Activated naive CD8-positive, alpha-beta T cell (primary cell): ENCODE results near the gene HOXA11.

Experiments
- H3K27ac Mint-ChIP-seq: one replicate; pipeline ENCODE4 v1.8.0; 2021; ENCODE audit warnings: mixed read lengths
- H3K27me3 Mint-ChIP-seq: one replicate; pipeline ENCODE4 v1.8.0; 2021; ENCODE audit warnings: mixed read lengths
- H3K36me3 Mint-ChIP-seq: one replicate; pipeline ENCODE4 v1.8.0; 2021; ENCODE audit warnings: mixed read lengths
- H3K4me1 Mint-ChIP-seq: one replicate; pipeline ENCODE4 v1.8.0; 2021; ENCODE audit warnings: low read depth, mixed read lengths
- H3K4me3 Mint-ChIP-seq: one replicate; pipeline ENCODE4 v1.8.0; 2021; ENCODE audit warnings: mild to moderate bottlenecking, mixed read lengths
- H3K9me3 Mint-ChIP-seq: one replicate; pipeline ENCODE4 v1.8.0; 2021; ENCODE audit warnings: low read depth, mixed read lengths

HOXA11 gene

DNA sequence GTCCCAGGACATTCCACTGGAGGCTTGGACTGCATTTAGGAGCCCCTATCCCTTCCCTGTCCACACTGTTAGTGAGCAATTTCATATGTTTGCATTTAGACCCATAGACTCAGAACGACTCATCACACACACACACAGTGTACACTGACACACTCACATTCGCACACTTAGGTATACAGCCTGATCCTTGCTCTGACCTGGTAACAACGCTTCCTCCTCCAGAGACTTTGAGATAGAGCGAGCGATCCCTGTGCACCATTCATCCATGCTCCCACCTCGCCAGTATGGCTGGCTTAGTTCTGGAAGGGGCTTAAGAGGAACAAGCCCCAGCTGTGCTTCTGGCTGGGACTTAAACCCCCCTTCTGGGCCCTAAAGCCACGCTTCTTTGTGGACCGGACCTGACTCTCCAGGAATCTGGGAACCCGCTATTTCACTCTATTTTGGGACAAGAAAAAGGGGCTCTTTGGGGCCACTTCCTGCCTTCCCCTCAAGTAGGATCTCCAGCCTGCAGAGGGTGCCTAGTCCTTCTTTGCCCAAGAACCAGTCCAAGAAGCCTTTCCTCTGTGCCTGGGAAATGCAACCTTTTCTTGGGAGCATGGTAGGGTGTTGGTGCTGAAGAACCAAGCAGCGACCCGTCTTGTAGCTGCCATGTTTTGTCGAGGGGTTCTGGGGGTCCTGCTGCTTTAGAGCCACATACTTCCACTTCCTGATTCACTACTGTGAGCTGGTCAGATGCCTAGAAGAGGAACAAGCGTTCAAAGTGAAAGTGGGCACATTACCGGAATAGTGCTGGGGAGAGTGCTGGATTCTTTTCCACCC is 15.9 kb upstream of the HOXA11 start:
- Mint-ChIP-seq H3K36me3 (no peaks in the 10 kb centered on the region), H3K27me3 (peaks cover 61% of the 10 kb centered on the region), H3K4me3 (peak overlapping the region; percentile 81), H3K27ac (no peak overlapping the region), H3K9me3 (no peaks in the 10 kb centered on the region), H3K4me1 (peaks cover 46% of the 10 kb centered on the region)

DNA sequence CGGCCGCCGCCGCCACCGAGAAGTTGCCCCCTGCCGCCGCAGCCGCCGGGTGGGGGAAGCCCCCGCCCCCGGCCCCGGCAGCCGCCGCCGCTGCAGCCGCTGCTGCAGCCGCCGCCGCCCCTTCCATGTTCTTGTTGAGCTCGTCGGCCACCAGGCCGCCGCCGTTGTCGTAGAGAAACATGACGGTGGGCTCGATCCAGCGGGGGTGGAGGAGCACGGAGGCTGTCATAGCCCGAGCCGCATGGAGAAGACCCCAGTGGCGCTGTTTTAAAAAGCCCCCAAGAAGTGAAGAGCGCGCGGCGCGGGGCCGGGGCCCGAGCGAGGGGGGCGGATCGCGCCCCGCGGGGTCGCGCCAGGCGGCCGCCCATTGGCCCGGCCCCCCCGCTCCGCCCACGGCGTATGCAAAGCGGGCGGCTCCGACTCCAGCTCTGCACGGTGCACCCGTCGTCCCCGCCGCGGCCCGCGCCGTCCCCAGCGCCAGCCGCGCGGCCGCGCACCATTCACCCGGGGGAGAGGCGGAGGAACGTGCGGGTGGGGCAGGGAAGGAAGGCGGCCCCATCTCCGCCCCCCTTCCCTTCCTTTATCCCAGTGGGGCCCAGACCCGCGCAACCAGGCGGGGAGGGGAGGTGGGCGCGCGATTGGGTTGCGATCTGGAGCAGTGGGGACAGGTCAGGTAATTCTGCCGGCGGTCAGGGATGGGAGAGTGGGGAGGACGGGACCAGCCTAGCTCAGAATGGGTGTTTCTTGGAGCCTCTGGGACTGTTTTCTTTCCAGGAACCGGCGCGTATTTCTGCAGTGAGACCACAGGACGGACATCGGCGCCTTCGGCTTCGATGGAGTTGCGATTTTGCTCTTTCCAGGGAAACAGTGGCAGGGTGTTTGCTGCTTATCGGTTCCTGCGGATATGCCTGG is 15.1 kb upstream of the HOXA11 start, which contains the start of gene HOXA13:
TSS of gene HOXA13 (minus strand) at position 243 of the 912 bp plus-strand sequence. CDS start at position 229, 14 bp downstream.
- Mint-ChIP-seq H3K4me3 (peak within 1 kb of the TSS; percentile 85), H3K9me3 (no peaks in the 10 kb centered on the region), H3K4me1 (peaks cover 40% of the 10 kb centered on the region), H3K36me3 (no peaks in the 10 kb centered on the region), H3K27me3 (peaks cover 61% of the 10 kb centered on the region), H3K27ac (no peak within 1 kb of the TSS)

DNA sequence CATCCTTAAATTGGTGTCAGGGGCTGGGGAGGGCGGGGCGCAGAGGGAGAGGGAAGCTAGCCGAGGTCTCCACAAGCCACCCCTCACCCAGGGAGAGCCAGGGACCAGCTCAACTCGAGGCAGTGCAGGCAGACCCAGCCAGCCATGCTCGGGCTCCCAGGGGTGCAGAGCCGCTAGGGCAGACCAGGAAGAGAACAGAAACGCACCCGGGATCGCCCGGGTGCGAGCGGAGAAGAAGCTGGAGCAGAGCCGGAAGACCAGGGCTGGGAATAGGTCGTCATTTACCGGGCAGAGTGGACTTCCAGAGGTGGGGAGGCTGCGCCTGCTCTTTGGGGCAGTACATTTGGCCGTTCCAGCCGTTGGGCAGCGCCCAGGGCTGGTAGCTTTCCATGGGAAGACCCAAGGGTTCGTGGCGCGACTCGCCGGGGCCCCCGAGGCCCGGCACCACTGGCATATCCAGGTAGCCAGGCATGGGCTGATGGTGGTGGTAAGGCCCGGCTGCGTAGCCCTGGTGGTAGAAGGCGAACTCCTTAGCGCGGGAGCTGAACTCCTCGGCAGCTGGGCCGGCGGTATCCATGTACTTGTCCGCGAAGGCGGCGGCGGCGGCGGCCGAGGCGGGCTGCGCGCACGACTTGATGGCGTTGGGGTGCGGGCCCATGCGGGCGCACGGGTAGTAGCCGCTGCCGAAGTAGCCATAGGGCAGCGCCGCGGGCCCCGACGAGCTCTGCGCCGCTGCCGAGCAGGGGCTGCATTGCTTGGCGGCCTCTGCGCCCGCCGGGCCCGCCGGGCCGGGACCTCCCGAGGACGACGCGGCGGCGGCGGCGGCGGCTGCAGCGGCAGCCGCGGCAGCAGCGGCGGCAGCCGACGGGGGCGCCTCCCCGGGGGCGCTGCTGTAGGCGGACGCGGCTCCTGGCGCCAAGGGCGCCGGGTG is 14.1 kb upstream of the HOXA11 start:
- no peak overlapping the region for H3K27ac Mint-ChIP-seq
- H3K9me3 Mint-ChIP-seq: no peaks in the 10 kb centered on the region
- H3K36me3 Mint-ChIP-seq: no peaks in the 10 kb centered on the region

DNA sequence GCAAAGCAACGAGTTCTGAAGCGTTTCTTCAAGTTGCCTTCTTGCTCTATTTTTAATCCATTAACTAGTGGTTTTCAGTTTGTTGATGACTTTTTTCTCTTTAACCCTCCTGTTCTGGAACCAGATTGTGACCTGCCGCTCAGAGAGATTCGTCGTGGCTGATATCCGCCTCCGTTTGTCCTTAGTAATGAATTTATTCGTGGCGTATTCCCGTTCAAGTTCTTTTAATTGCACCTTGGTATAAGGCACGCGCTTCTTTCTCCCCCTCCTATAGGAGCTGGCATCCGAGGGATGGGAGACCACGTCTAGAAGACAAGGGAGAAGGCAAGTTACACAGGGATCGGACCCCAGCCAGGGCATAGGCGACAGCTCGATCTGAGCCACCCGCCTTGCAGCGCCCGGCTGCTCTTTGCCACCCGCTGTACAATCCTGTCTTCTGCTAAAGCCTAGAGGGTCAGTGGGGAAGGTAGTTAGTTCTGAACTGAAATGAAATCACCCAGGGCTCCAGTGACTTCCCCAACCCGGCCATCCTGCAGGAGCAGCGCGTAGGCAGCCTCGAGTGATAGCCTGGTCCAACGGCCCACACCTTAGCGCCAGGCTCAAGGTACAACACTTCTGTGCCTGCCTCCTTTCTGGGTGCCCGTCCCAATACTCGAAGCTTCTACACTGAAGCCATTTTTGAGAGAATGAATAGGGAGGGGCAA is 13.3 kb upstream of the HOXA11 start:
- peaks cover 37% of the 10 kb centered on the region for H3K4me1 Mint-ChIP-seq
- peaks cover 62% of the 10 kb centered on the region for H3K27me3 Mint-ChIP-seq
- no peaks in the 10 kb centered on the region for H3K9me3 Mint-ChIP-seq
- H3K36me3 Mint-ChIP-seq: no peaks in the 10 kb centered on the region
- H3K4me3 Mint-ChIP-seq: peak overlapping the region; percentile 53
- H3K27ac Mint-ChIP-seq: no peak overlapping the region

More for the DNA sequence above, 14.1 kb upstream of the HOXA11 start:
- H3K27me3 Mint-ChIP-seq: peaks cover 63% of the 10 kb centered on the region
- H3K4me3 Mint-ChIP-seq: peak overlapping the region; percentile 74
- H3K4me1 Mint-ChIP-seq: peaks cover 35% of the 10 kb centered on the region

DNA sequence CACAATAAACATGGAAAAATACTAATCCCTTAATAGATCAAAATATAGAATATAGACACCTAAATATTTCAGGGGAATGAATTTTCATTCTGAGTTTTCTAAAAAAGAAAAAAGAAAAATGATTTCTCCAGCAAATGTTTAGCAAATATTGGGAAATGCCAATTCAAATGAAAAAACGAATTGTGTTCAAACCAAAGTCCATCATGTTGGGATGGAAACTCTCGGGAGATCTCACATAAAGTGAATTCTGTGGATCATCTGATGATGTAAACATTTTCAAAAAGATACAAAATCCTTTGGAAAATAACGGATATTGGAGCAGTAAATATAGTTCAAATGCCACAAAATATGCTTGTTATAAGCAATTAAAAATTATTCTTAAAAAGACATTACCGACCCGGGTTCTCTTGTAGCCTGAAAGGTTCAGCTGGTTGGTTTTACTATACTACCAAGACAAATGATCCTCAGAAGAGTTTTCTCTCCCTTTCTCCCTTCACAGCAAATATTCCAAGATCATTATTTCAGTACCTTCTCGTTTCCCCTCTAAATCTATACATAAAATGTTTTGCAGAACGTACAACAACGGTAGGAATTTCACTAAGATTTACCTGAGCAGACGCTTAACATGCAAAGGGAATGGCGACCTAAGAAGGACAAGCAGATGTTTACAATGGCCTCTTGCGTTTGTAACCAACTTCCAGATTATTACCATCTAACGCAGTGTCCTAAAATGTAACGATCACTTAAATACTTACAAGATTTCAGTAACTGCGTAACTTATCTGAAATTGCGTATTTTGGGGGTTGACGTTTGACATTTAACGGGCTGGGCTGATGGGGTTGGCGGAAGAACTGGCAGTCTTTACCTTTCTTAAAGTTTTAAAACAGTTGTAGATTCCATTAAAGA is 12.4 kb upstream of the HOXA11 start:
- Mint-ChIP-seq H3K27ac (no peak overlapping the region), H3K4me1 (peaks cover 37% of the 10 kb centered on the region), H3K4me3 (no peak overlapping the region), H3K36me3 (no peaks in the 10 kb centered on the region), H3K9me3 (no peaks in the 10 kb centered on the region), H3K27me3 (peaks cover 57% of the 10 kb centered on the region)

DNA sequence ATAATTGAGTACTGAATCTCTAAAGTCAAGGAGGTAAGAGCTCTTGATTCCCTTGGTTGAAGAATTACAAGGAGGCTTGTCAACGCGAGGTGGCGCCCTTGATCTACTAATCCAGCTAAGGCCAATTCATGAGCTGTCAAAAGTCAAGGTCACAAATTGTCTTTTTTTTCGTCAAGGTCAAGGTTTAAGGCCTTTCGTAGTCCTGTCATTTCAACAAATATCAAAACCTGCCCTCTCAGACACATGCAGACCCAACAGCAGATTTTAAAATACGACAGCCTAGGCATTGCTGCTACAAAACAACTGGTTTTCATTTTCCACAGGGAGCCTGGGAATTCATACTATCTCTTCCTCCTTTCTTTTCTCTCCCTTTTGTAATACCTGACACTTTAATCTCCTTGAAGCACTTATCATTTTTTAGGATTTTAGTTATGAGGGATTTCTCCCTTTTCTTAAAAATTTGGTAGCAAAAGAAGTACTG is 11.3 kb upstream of the HOXA11 start:
- Mint-ChIP-seq H3K36me3 (no peaks in the 10 kb centered on the region), H3K4me3 (no peak overlapping the region)

DNA sequence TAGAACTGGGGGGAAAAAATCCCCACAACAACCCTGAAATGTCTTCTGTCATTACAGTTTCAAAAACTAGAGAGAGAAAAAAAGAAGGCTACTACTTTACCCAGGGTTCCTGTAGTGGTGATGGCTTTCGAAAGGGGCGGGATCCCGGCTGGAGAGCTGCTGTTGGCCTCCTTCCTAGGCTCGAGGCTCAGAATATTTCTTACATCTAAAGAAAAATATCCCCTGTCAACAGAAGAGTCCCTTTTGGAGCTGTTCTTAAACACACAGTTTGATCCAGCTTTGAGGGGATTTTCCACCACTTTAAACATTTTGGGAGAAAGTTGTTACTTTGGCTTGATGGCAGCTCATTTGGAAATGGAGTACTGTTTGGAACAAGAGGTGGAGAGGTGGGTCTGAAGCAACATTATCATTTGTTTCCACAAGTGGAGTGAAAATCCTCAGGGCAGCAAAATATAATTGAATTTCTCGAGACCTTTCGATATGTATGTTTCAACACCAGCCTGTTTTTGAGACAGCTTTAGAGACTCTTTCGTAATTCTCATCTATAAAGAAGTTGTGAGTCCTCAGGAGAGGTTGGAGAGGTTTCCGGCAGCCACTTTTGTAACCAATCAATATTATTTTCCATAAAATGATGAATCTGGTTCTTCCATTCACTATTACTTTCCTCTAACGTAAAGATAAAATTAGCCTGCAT is 9.8 kb upstream of the HOXA11 start:
- H3K4me1 Mint-ChIP-seq: peaks cover 24% of the 10 kb centered on the region
- no peak overlapping the region for H3K27ac Mint-ChIP-seq
- no peaks in the 10 kb centered on the region for H3K36me3 Mint-ChIP-seq
- no peaks in the 10 kb centered on the region for H3K9me3 Mint-ChIP-seq
- H3K27me3 Mint-ChIP-seq: peaks cover 57% of the 10 kb centered on the region
- no peak overlapping the region for H3K4me3 Mint-ChIP-seq

More for the DNA sequence above, 11.3 kb upstream of the HOXA11 start:
- H3K9me3 Mint-ChIP-seq: no peaks in the 10 kb centered on the region
- H3K4me1 Mint-ChIP-seq: peaks cover 32% of the 10 kb centered on the region
- H3K27me3 Mint-ChIP-seq: peaks cover 54% of the 10 kb centered on the region
- no peak overlapping the region for H3K27ac Mint-ChIP-seq

DNA sequence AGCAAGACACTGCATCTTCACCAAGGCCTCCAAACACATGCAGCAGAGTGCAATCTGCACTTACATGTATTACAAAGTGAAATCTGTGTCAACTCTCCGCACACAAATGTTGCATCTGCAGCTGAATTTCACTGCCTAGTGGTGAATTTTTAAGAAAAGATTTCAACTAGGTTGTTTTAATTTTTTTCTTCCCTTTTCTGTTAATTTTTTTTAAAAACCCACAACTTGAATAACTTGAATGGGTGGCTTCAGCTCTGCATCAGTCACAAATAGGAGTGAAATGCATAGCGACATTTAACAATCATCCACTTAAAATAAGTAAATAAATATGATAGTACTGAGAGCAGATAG is 8.9 kb upstream of the HOXA11 start:
- Mint-ChIP-seq H3K9me3 (no peaks in the 10 kb centered on the region), H3K4me1 (peaks cover 30% of the 10 kb centered on the region), H3K27ac (no peak overlapping the region), H3K27me3 (peaks cover 60% of the 10 kb centered on the region), H3K36me3 (no peaks in the 10 kb centered on the region), H3K4me3 (peak overlapping the region; percentile 51)

DNA sequence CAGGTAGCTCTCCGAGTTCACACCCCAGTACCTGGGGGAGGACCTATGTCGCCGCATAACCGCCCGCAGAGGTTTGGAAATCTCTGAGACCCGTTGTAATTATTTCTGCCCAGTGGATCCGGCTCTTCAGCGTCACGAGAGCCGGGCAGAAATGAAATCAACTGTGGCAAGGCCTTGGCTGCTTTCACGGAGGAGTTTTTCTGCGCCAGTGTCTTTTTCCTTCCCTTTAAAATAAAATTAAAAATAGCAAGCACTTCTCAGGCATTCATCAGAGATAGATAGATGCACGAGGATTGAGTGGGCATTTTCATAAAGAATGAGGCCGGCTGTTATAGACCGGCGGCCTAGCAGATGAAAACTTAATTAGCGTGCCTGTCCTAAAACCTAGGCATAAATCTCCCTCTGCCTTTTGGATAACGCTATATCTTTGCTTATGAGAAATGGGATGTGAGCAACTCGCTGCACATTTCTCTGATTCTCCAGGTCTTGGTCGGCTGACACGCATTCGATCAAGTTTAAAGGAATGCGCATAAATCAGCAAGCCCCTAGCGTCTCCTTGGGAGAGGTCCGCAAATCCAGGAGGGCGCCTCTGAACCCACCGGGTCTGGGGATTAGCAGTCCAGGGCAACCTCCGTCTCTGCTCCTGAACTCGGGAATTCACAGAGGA is 8.4 kb upstream of the HOXA11 start:
- no peaks in the 10 kb centered on the region for H3K36me3 Mint-ChIP-seq
- H3K9me3 Mint-ChIP-seq: no peaks in the 10 kb centered on the region
- H3K27ac Mint-ChIP-seq: no peak overlapping the region
- H3K4me3 Mint-ChIP-seq: peak overlapping the region; percentile 51
- H3K4me1 Mint-ChIP-seq: peaks cover 33% of the 10 kb centered on the region
- peaks cover 62% of the 10 kb centered on the region for H3K27me3 Mint-ChIP-seq

DNA sequence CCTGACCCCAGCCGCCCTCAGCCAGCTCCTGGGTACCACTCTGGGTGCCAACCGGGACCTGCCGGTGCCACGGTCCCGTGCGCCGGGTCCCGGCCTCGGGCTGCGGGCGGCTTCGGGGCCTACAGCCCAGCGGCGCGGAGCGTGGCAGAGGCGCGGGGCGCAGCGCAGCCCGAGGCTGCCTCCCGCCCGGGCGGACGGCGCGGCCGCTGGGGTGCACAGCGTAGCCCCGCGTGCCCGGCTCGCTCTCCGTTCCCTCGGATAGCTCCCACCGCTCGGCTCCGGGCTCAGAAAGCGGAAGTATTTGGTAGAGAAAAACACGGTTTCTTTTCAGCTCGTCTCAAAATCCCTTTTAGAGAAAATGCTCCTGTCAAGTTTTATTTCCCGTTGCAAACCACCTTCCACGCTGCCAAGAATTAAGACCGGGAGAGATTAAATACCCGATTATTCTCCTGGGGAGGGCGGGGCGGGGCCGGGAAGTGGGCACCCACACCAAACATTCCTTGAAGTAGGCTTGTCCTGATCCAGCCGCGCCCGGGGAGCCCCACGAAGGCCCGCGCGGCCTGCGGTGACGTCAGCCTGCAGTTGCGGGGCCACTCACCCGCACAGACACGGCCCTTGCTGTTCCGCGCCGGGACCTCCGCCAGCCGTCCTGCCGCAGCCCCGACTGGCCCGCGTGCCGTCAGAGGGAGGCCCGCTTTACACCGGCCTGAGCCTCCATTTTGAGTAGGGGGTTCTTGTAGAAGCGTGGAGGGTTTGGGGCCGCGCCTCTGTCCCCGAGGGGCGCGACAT is 7.7 kb upstream of the HOXA11 start:
- no peaks in the 10 kb centered on the region for H3K9me3 Mint-ChIP-seq
- H3K27me3 Mint-ChIP-seq: peaks cover 58% of the 10 kb centered on the region
- peaks cover 36% of the 10 kb centered on the region for H3K4me1 Mint-ChIP-seq
- no peaks in the 10 kb centered on the region for H3K36me3 Mint-ChIP-seq
- peak overlapping the region; percentile 71 for H3K4me3 Mint-ChIP-seq
- H3K27ac Mint-ChIP-seq: no peak overlapping the region

DNA sequence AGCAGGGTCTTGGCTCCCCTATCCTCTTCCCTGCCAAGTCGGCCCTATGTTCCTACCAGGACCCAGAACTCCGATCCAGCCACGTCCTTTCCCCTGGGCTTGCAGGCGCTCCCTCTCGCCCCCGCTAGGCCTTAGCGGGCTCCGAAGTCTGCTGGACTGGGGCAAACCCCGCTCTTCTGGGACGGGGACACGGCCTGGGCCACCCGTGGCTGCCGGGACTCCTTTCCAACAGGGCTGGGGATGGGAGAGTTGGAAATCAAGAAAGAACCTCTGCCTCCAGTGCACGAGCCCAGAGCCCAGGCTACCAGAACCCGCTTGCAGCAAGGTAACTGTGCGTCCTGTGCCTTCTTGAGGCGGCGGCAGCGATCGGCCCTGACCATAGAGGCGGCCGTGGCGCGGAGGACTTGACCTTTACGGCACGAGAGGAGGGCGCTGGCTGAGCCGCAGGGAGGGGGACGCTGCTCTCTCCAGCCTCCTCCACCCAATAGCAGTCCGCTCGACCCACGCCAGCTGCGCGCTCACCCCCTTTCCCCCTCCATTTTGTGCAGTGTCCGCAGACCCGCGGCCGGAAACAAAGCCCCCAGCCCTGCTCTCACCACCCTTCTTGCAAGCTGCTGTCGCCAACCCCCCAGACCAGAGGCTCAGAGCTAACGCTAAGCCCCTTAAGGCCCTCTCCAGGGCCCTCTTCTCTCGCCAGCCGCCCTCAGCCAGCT is 7.0 kb upstream of the HOXA11 start:
- Mint-ChIP-seq H3K4me1 (peaks cover 42% of the 10 kb centered on the region), H3K27ac (no peak overlapping the region), H3K4me3 (peak overlapping the region; percentile 65), H3K27me3 (peaks cover 57% of the 10 kb centered on the region), H3K36me3 (no peaks in the 10 kb centered on the region), H3K9me3 (no peaks in the 10 kb centered on the region)
